Measurements from ENCODE around the gene EMX1.
"Not testable (repeated sequence)": the region's sequence is repeated elsewhere in the genome, so short reads cannot be mapped to it uniquely, and the experiment has no call there.

The EMX1 gene

DNA sequence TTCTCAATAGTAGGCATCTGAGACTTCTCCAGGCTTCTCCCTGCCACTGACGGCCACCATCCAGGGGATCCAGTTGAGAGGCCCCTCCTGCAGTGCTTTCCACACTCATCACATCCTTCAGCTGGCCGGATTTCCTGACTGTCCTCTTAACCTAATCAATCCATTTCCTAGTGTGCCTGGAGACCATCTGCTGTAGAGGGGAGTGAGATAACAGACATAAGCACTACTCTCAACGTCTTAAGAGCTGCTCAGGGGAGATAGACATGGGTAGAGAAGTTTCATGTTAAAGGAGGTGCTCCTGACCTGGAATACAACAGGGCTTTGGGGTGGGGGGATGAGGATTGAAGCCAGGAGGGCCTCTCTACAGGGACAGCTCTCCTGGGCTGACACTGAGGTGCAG, 15.9 kb upstream of the EMX1 start:
- DNase-seq, result no peak

DNA sequence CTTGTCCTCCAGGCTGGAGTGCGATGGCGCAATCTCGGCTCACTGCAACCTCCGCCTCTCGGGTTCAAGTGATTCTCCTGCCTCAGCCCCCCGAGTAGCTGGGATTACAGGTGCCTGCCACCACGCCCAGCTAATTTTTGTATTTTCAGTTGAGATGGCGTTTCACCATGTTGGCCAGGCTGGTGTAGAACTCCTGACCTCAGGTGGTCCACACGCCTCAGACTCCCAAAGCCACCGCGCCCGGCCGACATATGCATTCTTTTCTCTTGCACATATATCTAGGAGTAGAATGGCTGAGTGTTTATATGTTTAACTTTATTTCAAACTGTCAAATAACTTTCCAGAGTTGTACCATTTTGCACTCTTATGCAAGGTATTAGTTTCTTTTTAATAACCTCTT, 9.9 kb upstream of the EMX1 start:
- not testable (repeated sequence) for DNase-seq

DNA sequence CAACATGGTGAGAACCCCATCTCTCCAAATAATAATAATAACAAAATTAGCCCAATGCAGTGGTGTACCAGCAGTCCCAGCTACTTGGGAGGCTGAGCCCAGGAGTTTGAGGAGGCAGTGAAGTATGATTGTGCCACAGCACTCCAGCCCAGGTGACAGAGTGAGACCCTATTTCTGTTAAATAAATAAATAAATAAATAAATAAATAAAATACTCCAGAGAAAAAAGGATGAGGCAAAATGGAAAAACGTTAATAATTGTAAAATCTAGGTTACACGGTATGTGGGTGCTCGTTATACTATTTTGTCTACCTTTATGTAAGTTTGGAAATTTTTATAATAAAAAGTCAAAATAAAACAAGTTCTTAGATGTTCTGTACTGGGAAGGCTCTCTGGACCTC, 8.6 kb upstream of the EMX1 start:
- DNase-seq, result no peak

DNA sequence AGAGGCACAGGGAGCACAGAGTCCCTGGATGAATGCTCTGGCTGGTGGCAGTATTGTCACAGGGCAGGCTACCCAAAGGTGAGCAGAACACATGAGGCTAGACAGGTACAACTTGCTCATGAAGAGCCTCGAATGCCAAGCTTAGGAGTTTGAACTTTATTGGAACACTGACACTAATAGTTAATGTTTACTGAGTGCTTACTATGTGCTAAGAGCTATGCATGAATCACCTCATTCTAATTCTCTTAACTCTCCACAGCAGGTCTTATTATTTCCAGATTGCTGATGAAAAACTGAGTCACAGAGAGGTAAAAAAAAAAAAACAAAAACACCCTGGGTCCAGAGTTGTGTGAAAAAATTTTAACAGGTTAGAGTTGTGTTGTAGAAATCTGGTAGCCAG, 6.1 kb upstream of the EMX1 start:
- DNase-seq, result no peak

DNA sequence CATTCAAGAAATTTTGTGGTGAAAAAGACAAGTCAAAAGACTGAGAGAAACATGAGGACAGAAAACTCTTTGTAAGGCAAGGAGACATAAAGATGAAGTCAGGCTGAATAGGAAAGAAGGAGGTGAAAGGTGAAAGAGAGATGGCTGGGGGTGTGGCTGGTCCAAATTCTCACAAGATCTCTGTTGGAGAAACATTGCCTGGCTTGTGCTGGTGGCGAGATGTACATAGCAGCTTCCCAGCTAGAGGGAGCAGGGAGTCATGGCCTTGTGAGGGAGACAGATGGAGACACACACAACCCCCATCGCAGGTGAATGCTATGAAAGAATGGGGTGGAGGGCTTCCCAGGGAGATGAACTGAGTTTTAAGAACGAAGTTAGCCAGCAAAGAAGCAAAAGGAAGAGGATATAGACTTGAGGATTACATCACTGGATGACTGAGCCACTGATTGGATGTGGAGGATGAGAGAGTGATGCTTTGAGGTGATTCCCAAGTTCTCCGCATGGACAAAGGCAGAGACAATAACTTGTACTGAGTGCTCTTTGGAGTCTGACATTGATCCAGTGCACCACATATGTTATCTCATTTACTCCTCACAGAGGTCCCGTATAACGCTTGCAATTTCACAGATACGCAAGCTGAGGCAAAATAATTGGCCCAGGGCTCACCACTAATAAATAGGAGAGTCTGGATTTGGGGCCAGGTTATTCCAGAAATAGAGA, 3.7 kb upstream of the EMX1 start:
- peak; percentile 8 for DNase-seq

DNA sequence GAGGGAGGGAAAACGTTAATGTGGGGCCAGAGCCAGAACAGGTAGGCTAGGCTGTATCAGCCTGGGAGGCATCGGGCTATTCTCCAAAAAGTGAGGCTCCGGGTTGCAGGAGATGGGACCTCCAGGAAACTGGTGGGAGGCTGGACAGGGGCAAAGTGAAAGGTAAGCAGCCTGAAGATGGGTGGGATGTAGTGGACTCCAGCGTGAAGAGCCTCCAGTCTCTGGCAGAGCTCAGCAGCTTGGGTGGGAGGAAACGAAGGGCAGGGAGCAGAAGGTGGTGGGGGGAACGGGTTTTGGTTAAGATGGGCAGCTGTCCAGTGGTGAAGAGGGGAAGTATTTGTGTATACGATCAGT, 3.1 kb upstream of the EMX1 start:
- DNase-seq, result no peak

DNA sequence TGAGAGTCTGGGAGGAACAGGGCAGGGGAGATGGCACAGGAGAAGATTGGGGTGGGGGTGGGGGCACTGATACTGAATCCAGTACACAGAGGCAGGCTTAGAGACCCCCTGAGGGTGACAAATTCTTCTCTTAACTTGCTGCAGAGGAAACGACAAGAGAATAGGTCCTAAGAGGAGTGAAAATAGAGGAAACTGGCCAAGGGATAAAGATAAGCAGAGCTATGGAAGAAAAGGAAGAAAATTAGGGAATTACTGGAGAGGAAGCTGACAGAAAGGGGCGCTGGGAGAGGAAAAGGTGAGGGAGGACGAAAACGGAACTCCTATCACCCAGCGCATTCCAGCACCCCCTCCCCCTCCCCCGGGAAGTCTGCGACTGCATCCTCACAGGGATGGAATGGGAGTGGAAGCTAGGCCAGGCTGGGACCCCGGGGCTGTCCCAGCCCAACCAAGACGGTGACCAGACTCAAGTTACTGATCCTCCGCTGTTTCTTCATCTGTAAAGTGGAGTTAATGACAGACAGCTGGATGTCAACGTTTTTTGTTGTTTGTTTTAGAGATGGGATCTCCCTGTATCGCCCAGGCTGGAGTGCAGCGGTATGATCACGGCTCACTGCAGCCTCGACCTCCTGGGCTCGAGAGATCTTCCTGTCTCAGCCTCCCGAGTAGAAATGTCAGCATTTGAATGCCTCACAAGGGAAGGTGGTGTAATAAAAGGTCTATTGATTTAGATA, 2.6 kb upstream of the EMX1 start:
- DNase-seq, result peak; percentile 9

DNA sequence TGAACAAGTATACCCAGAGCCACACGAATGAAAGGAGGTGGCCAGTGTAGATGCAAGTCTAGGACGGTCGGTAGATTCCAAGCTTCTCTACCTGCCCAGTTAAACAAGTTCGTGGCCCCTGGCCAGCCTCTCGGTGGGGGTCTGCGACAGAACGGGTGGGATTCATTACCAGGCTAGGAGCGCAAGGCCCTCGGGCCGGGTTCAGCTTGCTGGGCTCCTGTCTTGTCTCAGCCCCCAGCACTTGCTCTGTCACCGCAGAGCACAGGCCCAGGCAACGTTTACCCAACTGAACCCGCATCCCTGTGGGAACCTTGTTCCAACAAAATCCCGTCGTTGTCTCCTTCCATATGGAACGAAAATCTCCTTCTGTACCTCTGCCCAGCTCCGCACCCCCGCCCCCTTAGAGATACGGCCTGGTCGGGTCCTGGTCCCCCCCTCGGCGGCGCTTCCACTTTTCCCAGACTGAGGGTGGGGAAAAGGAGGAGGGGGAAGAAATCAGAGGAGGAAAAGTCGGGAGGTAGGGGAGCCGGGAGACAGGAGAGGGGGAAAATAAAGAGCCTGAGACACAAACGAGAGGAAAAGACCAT, 1.9 kb upstream of the EMX1 start:
- no peak for DNase-seq

DNA sequence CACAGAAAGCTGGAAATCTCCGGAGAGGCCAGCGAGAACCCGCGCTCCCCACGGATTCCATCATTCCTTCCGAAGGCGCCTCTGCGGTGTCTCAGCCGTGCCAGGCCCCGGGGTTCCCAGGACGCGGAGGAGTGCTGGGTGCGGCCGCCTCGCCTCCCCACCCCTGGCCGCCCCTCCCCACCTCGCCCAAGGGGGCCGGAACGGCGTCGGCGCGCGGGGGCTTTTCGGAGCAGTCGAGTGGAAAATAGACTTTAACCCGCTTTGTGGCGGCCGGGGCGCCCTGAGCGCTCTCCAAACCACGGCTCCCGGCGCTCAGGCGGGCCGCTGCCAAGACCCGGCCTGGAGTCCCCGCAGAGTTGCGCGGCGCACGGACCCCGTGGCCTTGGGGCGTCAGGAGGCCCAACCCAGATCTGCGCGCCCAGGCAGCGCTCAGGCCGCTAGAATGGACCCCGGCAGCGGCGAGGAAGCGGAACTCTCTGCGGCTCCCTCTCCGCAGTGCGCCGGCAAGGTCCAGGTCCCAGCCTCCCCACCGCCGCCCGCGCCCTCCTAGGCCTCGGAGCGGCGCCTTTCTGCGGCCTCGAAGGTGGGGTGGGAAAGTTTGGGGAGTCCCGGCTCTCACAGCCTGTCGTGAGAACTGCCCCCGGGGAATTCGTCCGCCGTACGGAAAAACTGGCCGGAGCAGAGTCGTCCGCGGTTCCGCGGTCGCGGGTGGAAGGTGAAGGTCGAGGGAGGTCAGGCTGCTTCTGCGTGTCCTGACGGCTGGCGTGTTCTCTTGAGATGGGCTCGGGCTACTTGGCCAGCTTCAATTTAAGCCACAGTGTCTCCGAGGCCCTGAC, 1.2 kb upstream of the EMX1 start:
- DNase-seq, result peak; percentile 80

DNA sequence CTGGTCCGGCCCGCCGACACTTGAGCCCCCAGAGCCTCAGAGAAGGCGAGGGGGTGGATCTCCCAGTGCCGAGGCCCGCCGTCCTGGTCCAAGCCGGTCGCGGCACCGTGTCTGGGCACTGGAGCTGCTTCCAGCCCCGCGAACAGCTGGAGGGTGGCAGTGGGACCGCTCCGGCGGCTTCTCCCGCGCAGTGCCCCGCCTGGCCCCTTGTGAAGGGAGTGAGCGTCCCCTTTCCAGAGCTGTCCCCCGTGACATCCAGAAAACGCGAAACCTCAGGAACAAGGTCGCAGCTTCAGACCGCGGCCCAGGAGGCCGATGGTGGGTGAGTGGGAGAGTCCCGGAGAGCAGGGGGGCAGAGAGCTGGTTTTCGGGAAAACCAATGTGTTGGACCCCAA, 579 bp upstream of the EMX1 start:
- DNase-seq, result peak; percentile 51

DNA sequence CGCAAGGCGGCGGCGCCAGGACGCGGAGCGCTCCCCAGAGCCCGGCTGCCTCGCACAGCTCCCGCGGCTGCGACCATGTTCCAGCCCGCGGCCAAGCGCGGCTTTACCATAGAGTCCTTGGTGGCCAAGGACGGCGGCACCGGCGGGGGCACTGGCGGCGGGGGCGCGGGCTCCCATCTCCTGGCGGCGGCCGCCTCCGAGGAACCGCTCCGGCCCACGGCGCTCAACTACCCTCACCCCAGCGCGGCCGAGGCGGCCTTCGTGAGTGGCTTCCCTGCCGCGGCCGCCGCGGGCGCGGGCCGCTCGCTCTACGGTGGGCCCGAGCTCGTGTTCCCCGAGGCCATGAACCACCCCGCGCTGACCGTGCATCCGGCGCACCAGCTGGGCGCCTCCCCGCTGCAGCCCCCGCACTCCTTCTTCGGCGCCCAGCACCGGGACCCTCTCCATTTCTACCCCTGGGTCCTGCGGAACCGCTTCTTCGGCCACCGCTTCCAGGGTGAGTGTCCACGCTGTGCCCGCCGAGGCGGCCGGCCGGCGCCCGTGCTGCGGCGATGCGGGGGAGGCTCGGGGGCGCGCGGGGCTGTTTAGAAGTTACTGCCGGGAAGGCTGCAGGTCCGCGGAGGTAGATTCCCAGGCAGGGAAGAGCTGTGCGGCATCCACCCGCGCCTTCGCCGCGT, 696 bp downstream of the EMX1 start:
- peak; percentile 70 for DNase-seq

DNA sequence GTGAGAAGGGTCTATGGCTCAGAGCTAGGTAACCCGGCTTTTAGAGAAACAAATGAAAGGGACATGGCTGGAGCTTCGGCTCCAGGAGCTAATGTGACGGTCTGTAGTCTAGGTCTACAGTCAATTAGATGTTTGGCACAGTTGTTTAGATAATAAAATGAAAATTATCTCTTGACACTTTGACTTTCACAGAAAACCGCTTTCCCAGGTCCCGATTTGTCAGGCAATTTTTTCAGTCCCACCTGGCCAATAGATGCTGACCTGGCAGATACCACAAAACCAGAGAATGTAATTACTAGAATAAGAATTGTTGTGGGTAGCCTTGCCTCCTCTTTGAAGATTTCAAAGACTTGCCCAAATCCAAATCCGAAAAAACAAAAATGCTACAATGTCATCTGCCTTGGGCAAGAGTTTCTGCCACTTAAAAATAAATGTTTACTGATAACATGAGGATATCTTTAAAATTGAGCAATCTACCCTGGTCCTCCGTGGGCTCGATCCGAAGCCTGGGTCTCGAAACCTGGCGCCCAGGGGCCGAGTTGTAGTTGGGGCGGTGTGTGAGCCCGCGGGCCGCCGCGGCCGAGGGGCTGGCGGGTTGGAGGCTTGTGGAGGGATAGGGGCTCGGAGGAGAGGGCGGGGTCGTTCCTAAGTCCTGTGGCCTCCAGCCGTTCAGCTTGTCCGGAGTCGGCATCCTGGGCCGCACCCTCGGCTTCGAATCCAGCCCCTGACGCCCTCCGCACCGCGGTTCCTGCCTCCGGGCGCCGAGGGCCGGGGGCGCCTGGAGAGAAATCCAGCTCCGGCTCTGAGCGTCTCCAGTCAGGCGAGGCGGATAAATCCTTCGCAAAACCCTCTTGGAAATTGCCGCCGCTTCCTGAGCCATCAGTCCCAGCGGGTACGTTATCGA, 2.3 kb downstream of the EMX1 start:
- no peak for DNase-seq

DNA sequence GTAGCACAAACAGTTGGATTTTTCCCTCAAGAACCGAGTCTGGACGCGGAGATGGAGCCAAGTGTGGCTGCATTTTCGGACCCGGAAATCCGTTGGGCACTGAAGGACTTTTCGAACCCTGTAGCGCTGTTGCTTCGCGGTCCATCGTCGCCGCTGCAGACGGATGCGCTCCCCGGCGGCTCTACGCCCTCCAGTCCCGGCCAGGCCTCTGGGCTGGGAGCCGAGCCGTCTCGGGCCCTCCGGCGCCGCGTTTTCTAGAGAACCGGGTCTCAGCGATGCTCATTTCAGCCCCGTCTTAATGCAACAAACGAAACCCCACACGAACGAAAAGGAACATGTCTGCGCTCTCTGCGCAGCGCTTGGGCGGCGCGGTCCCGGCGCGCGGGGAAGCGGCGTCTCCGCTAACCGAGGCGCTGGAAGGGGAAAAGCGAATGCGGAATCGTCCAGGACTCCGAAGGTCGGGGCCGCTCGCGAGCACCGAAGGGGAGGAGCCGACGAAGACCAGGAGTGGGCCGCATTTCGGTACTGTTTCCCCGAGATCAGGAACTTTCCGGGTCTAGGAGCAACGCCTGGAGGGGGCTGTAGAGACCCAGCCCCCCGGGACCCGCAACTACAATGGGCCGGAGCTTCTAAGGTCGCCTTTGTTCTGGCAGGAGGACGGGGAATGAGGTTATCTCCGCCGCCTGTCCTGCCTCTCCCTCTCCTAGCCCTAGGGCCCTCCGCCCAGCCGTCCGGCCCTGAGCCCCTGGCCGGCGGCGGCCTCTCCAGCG, 3.2 kb downstream of the EMX1 start:
- DNase-seq, result no peak

DNA sequence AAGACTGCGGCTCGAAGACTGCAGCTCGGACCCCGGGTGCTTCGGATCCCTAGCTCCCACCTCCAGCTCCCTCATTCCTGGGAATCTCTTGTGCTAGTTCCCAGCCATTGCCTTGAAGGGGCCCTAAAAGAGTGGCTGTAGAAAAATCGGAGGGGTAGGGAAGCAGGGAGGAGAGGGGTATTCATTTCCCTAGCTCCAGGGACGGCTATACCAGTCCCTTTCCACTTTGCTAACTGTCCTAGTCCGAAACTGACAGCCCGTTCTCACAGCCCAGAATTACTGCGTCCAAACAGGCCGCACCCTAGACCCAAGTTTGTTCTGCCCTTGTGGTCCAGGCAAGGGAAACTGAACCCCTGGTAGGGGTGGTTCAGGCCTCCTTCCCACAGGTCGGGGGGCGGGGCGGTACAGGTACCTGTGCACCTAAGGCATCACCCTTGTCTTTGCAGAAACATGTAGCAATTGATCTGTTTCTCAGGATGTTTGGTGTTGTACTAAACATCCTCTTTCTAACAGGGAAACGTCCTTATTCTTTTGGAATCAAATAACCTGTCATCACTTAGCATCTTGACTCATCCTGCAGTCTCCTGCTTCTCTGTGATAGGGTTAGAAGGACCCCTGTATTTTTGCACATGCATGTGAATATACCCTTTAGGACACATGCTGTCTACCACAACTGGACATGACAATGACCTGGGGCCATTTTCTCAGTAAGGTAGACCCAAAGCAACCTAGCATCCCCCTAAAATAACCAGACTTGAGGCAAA, 4.0 kb downstream of the EMX1 start:
- DNase-seq, result no peak

DNA sequence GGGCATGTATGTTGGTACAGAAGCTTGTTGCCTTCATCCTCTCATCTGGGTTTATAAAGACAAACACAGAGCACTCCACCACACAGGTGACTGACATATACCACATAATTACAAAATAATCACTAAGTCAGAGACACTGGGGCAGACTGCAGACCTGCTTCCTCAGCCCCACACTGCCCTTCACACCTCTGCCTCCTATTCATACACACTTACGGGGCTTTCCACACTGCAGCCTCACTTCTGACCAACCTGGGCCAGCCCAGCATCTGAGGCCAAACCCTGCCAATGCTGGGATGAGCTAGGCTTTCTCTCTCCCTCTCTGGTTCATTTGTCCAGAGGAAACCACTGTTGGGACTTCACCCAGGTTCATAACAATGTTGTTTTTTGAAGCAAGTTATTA, 4.5 kb downstream of the EMX1 start:
- no peak for DNase-seq

DNA sequence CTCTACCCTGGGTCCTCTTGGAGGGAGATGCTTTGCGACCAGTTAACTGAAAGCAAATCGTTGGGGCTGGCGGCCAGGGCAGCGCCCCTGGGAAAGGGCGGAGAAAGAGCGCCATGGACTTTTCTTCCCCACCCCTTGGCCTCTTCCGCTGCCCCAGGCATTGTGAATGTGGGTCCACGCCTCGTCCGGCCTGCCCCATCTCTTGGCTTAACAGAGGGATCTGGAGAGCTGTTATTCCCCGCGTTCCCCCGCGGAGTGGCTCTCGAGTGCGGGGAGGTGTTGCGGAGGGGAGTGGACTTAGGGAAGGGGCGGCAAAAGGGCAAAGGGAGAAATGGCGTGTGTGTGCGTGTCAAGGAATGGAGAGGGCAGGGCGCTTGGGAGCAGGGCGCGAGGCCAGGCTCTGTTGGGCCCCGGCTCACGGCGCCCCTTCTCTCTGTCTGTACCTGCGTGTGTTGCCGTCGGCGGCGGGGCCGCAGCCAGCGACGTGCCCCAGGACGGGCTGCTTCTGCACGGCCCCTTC, 6.6 kb downstream of the EMX1 start:
- no peak for DNase-seq

DNA sequence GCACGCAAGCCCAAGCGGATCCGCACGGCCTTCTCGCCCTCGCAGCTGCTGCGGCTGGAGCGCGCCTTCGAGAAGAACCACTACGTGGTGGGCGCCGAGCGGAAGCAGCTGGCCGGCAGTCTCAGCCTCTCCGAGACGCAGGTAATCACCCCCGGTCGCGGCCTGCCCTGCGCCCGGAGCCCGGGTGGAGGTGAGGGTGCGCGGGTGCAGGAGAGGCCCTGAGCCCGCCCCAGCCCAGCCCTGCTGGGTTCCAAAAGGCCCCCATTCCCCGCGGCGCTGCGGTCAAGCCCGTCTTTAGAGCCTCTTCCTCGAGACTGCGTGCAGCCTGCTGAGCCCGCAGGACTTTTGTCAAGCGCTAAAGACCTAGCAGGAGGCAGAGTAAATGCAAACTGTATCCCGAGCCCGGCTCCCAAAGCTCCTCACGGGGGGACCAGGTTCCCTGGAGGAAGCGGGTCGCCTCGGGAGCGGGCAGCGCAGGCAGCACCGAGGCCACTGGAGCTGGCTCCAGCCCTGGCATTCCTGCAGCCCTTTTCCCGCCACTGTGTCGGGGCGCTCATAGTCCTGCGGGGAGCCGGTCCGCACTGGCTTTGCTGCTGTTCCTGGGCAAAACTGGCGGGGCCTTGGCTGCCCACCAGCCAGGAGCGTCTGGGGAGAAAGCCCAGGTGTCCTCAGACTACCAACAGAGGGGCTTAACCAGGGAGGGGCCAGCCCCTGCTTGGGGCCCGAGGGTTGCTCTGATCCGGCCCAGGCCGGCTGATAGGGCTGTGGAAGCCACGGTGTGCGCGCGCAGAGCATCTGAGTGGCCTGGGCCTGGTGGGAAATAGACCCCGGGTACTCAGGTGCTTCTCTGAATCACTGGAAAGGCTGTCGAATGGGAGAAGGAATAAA, 7.3 kb downstream of the EMX1 start:
- DNase-seq, result no peak

DNA sequence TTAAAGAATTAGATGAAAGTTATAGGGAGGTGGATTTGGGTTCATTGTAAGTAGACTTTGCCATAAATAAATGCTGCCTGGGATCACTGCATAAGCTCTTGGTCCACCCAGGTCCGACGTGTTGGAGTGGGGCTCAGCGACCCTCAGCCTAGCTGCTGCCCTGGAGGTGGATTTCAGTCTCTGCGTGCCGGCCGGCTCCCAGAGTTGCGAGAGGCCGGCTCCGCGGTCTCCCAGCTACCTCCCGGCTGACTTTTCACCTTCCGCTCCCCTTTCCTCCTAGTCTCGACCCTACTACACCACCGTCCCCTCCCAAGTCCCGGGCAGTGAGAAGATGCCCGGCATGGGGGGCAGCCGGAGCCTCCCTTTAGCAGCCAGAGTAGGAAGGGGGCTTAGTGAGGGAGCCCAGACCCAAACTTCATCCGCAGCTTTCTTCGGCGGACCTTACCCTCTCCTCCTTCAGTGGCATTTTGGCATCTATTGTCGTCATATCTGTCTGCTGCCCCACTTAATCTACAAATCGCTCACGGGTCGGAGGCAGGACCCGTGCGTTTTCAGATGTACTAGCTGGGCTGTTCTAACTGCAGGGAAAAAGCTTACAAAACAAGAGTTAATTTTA, 8.1 kb downstream of the EMX1 start:
- DNase-seq, result no peak

DNA sequence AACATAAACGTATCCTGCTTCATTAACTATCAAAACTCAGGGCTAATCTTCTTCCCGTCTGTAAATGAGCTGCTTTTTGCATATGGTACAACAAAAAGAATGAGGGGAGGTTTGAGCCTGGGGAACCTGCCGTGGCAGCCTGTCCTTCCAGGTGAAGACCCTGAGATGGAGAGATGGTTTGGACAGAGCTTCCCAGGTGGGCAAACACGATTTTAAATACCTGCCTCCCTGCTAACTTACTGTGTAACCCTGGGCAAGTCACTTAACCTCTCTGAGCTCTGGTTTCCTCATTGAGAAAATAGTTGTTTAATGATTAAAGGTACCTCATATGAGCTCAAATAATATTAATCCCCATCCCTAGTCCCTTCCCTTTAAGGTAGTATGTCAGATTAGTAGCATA, 9.0 kb downstream of the EMX1 start:
- no peak for DNase-seq
